HCT116 (cell line): Measurements from ENCODE around the gene MTA3. TPM values are rescaled to one million over a fixed set of nuclear protein-coding genes. Genes with fewer than 3 reads are reported as not detected.
A peak's percentile ranks its signal among the peaks of the same experiment; 100 is the strongest.

ENCODE experiments used
- ATAC-seq: fragments of 200-7000 bp; cut with Tn5 transposase; 2 replicates; pipeline ENCODE4 v1.9.1; 2020; ENCODE audit warnings: mild to moderate bottlenecking, moderate library complexity
- BruUV-seq: library from RNA; stranded (reverse); fragments of 400-500 nt; replicated peaks from 2 replicates; lab custom pipeline; 2021; lab: Mats Ljungman, UMichigan
- CTCF ChIA-PET: fragments of 300-600 bp; sonication (Branson Sonifier 250); formaldehyde crosslinking; loops from one replicate; lab custom pipeline; 2021; ENCODE audit warnings: antibody characterized with exemption; lab: Charles Lee
- POLR2A ChIA-PET: fragments of 300-600, 350-600 bp; sonication (Branson Sonifier 250); formaldehyde crosslinking; loops from one replicate; lab custom pipeline; 2021; ENCODE audit warnings: antibody characterized with exemption; lab: Charles Lee
- RAD21 ChIA-PET, 2 experiments: fragments of 300-600 bp; sonication (Branson Sonifier 250); formaldehyde crosslinking; loops; one replicate each; lab custom pipeline; 2023; ENCODE audit warnings: low total read pairs in 2 of 2; ENCODE audit not compliant: uncharacterized antibody in 2 of 2, unreplicated experiment in 2 of 2, low non-redundant PET in 1 of 2; lab: Charles Lee
- DNase-seq: peaks from one replicate; pipeline ENCODE4 v3.0.0-alpha.2; 2010; ENCODE audit warnings: low read depth, low spot score
- H2AFZ ChIP-seq: fragments of 200-600 bp; shearing (Covaris generic), sonication (generic); 2 replicates; pipeline ENCODE4 v1.6.1; 2017; ENCODE audit warnings: low read depth, mixed run types, mixed read lengths, antibody characterized with exemption, low read length; ENCODE audit not compliant: poor library complexity, severe bottlenecking
- H3K27ac ChIP-seq: 2 replicates; pipeline ENCODE4 v1.5.1; 2012; ENCODE audit warnings: low read depth, low read length
- H3K27me3 ChIP-seq: fragments of 200-600 bp; sonication (generic); 2 replicates; pipeline ENCODE4 v1.6.1; 2016; ENCODE audit warnings: mixed run types, low read length, mixed read lengths; ENCODE audit not compliant: insufficient read depth
- H3K36me3 ChIP-seq, 2 experiments: fragments of 200-500 bp in 1 of 2; fragments of 200-600 bp in 1 of 2; sonication (Bioruptor generic) in 1 of 2; sonication (generic) in 1 of 2; 2 replicates each; pipeline versions ENCODE4 v1.5.1 to v1.6.1; 2014 to 2016; ENCODE audit warnings: low read length in 2 of 2, inconsistent platforms in 1 of 2, mixed read lengths in 1 of 2, mixed run types in 1 of 2; ENCODE audit not compliant: insufficient read depth in 2 of 2, control insufficient read depth in 1 of 2
- H3K4me1 ChIP-seq, 2 experiments: fragments of 200-600 bp in 1 of 2; sonication (generic) in 1 of 2; 2 replicates each; pipeline versions ENCODE4 v1.5.1 to v1.6.1; 2012 to 2017; ENCODE audit warnings: low read length in 2 of 2, inconsistent platforms in 1 of 2, mild to moderate bottlenecking in 1 of 2, mixed read lengths in 1 of 2, mixed run types in 1 of 2, moderate library complexity in 1 of 2; ENCODE audit not compliant: insufficient read depth in 2 of 2, control insufficient read depth in 1 of 2
- H3K4me2 ChIP-seq: fragments of 200-600 bp; sonication (generic); 2 replicates; pipeline ENCODE4 v1.6.1; 2017; ENCODE audit warnings: mixed run types, low read length, mixed read lengths
- H3K4me3 ChIP-seq, 2 experiments: fragments of 200-600 bp in 1 of 2; sonication (generic) in 1 of 2; replicated peaks in 1 of 2; 2 replicates each; pipeline ENCODE4 v1.5.1; 2011 to 2016; ENCODE audit warnings: low read length in 2 of 2, control low read depth in 1 of 2, low read depth in 1 of 2, mild to moderate bottlenecking in 1 of 2, mixed read lengths in 1 of 2, mixed run types in 1 of 2
- H3K79me2 ChIP-seq: fragments of 200-600 bp; sonication (generic); 2 replicates; pipeline ENCODE4 v1.6.1; 2017; ENCODE audit warnings: mild to moderate bottlenecking, mixed run types, low read length, moderate library complexity, mixed read lengths; ENCODE audit not compliant: insufficient read depth
- H3K9ac ChIP-seq: fragments of 200-600 bp; sonication (generic); 2 replicates; pipeline ENCODE4 v1.6.1; 2016; ENCODE audit warnings: low read length, mixed read lengths
- H3K9me2 ChIP-seq: fragments of 200-600 bp; sonication (generic), shearing (Covaris generic); 2 replicates; pipeline ENCODE4 v1.6.1; 2017; ENCODE audit warnings: mixed run types, mild to moderate bottlenecking, moderate library complexity; ENCODE audit not compliant: insufficient read depth
- H3K9me3 ChIP-seq, 2 experiments: fragments of 200-500 bp in 1 of 2; fragments of 200-600 bp in 1 of 2; sonication (Bioruptor generic) in 1 of 2; sonication (generic) in 1 of 2; 2 replicates each; pipeline ENCODE4 v1.6.1; 2014 to 2017; ENCODE audit warnings: low read length in 2 of 2, mixed read lengths in 2 of 2, inconsistent platforms in 1 of 2, low read depth in 1 of 2, mild to moderate bottlenecking in 1 of 2, mixed run types in 1 of 2, moderate library complexity in 1 of 2; ENCODE audit not compliant: control insufficient read depth in 1 of 2, insufficient read depth in 1 of 2
- H4K20me1 ChIP-seq: fragments of 200-600 bp; sonication (generic), shearing (Covaris generic); 2 replicates; pipeline ENCODE4 v1.6.1; 2017; ENCODE audit warnings: mixed run types, mild to moderate bottlenecking, moderate library complexity; ENCODE audit not compliant: insufficient read depth
- CEBPB ChIP-seq: IDR thresholded peaks from 2 replicates; pipeline ENCODE4 v1.6.1; 2012; ENCODE audit warnings: low read depth
- EGR1 ChIP-seq: IDR thresholded peaks from 2 replicates; pipeline ENCODE4 v1.6.1; 2012; ENCODE audit warnings: low read depth
- ELF1 ChIP-seq: IDR thresholded peaks from 2 replicates; pipeline ENCODE4 v1.6.1; 2012; ENCODE audit warnings: low read depth, borderline replicate concordance
- EZH2 ChIP-seq: fragments of 200-600 bp; sonication (generic); IDR thresholded peaks from 2 replicates; pipeline ENCODE4 v1.6.1; 2017; ENCODE audit warnings: antibody characterized with exemption, mixed run types
- EZH2phosphoT487 ChIP-seq: fragments of 200-600 bp; IDR thresholded peaks from 2 replicates; pipeline ENCODE4 v1.6.1; 2018; ENCODE audit warnings: antibody characterized with exemption, borderline replicate concordance
- POLR2AphosphoS5 ChIP-seq: IDR thresholded peaks from 2 replicates; pipeline ENCODE4 v1.6.1; 2011; ENCODE audit warnings: mild to moderate bottlenecking, low read depth, low read length, moderate library complexity
- RAD21 ChIP-seq: IDR thresholded peaks from 2 replicates; pipeline ENCODE4 v1.6.1; 2012; ENCODE audit warnings: low read depth, mild to moderate bottlenecking
- ZFX ChIP-seq: fragments of 450-650 bp; IDR thresholded peaks from 2 replicates; pipeline ENCODE4 v1.6.1; 2017
- ZNF274 ChIP-seq: fragments of 200-500 bp; sonication (Bioruptor generic); IDR thresholded peaks from 2 replicates; pipeline ENCODE4 v1.6.1; 2014; ENCODE audit warnings: mild to moderate bottlenecking, low read depth, low read length, inconsistent platforms
- intact Hi-C: fragments of 100-400 bp; cut with micrococcal nuclease; formaldehyde crosslinking; loops from 2 replicates; pipeline ENCODE4 v1.10.0; 2022
- total RNA-seq: library from RNA; stranded (reverse); gene quantifications from one replicate; pipeline ENCODE4 v1.2.1, GENCODE V29; 2021; ENCODE audit not compliant: unreplicated experiment
- TF ChIP-seq, protein P1 (sequence below): IDR thresholded peaks from 2 replicates; pipeline ENCODE4 v1.6.1; 2012

MTA3 gene
- total RNA-seq, 1 experiment from 2014 or later: 46.3 TPM

DNA sequence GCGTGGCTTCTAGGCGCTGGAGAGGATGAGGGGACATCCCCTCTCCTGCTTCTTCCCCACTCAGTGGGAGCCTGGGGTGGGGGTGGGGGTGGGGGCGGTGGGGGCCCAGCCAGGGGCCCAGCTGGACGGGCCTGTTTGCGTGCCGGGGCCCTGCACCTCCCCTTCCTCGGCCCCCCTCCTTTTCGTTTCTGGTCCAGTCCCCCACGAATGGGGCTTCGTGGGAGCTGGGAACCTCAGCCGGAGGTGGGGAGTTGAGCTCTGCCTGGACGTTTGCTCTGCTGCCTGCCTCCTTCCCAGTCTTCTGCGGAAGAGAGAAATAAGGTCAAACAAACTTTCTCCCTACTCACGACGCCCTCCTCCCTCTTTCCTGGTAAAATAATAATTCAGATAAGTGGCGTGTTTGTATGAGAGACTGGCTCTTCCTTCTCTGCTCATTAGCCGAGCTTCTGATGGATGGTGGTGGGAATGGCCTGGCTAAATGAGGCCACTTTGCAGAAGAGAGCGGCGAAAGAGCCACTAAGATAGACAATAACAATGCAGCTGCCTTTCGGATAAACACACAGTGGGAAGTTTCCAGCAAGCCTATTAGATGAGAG lies 782 bp downstream of the MTA3 start:
- RAD21 ChIA-PET: no interaction called here
- Histone ChIP-seq H3K4me3 (peak overlapping the region; percentile 64 to 69), H3K36me3 (peaks cover 2% of the 10 kb centered on the region in 2 experiments; a peak in 1 of 4 replicates), H3K9ac (peak overlapping the region; percentile 71), H3K27me3 (no peaks in the 10 kb centered on the region), H3K79me2 (peaks cover 13% of the 10 kb centered on the region), H3K27ac (peak overlapping the region; percentile 45; the same call in 1 of the 2 replicates), H3K4me2 (peak overlapping the region; percentile 95), H3K4me1 (peaks cover 9 to 21% of the 10 kb centered on the region in 2 experiments; a peak in 3 of 4 replicates), H4K20me1 (no peaks in the 10 kb centered on the region), H2AFZ (no peak overlapping the region), H3K9me3 (no peaks in the 10 kb centered on the region), H3K9me2 (no peaks in the 10 kb centered on the region)
- no TSS peak for BruUV-seq
- DNase-seq: no peak
- POLR2A ChIA-PET: no interaction called here
- ATAC-seq: peak; percentile 46
- TF ChIP-seq POLR2AphosphoS5 (no peak), ZFX (0 out of 2 replicates have a peak, but pooled peaks have one; percentile 37), EZH2phosphoT487 (no peak)
- CTCF ChIA-PET: no interaction called here
- intact Hi-C loops: no loop called here

DNA sequence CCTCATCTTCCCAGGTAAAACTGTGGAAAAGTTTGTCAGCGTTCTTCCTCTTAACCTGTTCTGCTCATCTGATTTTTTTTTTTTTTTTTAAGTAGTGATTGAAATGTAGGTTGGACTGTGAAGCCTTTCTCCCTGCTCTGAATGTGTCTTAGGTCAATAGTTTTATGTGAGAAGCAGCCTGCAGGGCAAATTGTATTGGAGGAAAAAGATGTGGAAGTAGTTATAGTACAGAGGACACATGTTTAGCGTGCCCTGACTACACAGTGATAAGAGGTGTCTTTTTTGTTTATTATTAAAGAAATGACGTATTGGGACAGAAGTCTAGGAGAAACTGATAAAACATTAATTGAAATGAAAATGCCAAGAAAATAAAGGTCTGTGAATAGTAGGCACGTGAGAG lies 1.5 kb downstream of the MTA3 start:
- RAD21 ChIA-PET: no interaction called here
- Histone ChIP-seq H3K4me2 (peak overlapping the region; percentile 95), H3K79me2 (peaks cover 13% of the 10 kb centered on the region), H3K9ac (peak overlapping the region; percentile 71), H4K20me1 (no peaks in the 10 kb centered on the region), H3K27ac (0 out of 2 replicates have a peak overlapping the region, but pooled peaks have one; percentile 20), H3K27me3 (no peaks in the 10 kb centered on the region), H2AFZ (no peak overlapping the region), H3K4me3 (peak overlapping the region; percentile 64 to 69), H3K9me3 (no peaks in the 10 kb centered on the region), H3K9me2 (no peaks in the 10 kb centered on the region), H3K36me3 (peaks cover 2% of the 10 kb centered on the region in 2 experiments; a peak in 1 of 4 replicates), H3K4me1 (peaks cover 9 to 21% of the 10 kb centered on the region in 2 experiments; a peak in 3 of 4 replicates)
- CTCF ChIA-PET: no interaction called here
- DNase-seq (no peak), ATAC-seq (no peak)
- no TSS peak for BruUV-seq
- TF ChIP-seq, protein P1, sequence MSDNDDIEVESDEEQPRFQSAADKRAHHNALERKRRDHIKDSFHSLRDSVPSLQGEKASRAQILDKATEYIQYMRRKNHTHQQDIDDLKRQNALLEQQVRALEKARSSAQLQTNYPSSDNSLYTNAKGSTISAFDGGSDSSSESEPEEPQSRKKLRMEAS: no peak
- TF ChIP-seq ZNF274 (no peak), RAD21 (no peak), EZH2 (no peak), ELF1 (no peak), CEBPB (no peak), ZFX (no peak), EGR1 (no peak)
- intact Hi-C loops: no loop called here
- POLR2A ChIA-PET: no interaction called here
